Right forelimb (tissue), 1 donor: ENCODE measurements around the gene TUT4.
"Not testable (repeated sequence)": the region's sequence is repeated elsewhere in the genome, so short reads cannot be mapped to it uniquely, and the experiment has no call there.

Experiments used
- DNase-seq: peaks from one replicate; pipeline ENCODE4 v3.0.0-alpha.2; 2018

TUT4 gene

GRCh38 chr1:52552505-52553361, at the start of gene TUT4:
TSS of gene TUT4 (minus strand) at chr1:52553092. CDS start at chr1:52526280, 26,812 bp downstream.
- peak; percentile 95 for DNase-seq

- DNase-seq = peak; percentile 76
These were observed 49.3 kb upstream of the TUT4 start, which contains the start of gene GPX7 for GRCh38 chr1:52601991-52602855. TSS of gene GPX7 (plus strand) at chr1:52602371. CDS start at chr1:52602410, 39 bp downstream.

- no peak for DNase-seq
These were observed 48.6 kb upstream of the TUT4 start for GRCh38 chr1:52601519-52601918.

GRCh38 chr1:52600533-52601179, 47.8 kb upstream of the TUT4 start:
- DNase-seq = no peak

- DNase-seq = no peak
These were observed 46.3 kb upstream of the TUT4 start for GRCh38 chr1:52599236-52599635.

GRCh38 chr1:52598729-52599128, 45.8 kb upstream of the TUT4 start:
- DNase-seq = no peak

GRCh38 chr1:52597912-52598311, 45.0 kb upstream of the TUT4 start:
- DNase-seq = no peak

- DNase-seq = no peak
These were observed 42.2 kb upstream of the TUT4 start for GRCh38 chr1:52595061-52595460.

- no peak for DNase-seq
These were observed 40.6 kb upstream of the TUT4 start for GRCh38 chr1:52593495-52593894.

GRCh38 chr1:52592637-52593323, 39.9 kb upstream of the TUT4 start:
- no peak for DNase-seq

- DNase-seq = no peak
These were observed 37.4 kb upstream of the TUT4 start for GRCh38 chr1:52590266-52590665.

GRCh38 chr1:52588535-52588934, 35.6 kb upstream of the TUT4 start:
- DNase-seq = no peak

GRCh38 chr1:52588027-52588426, 35.1 kb upstream of the TUT4 start:
- DNase-seq = no peak

- DNase-seq = no peak
These were observed 32.6 kb upstream of the TUT4 start for GRCh38 chr1:52585474-52585873.

- no peak for DNase-seq
These were observed 29.3 kb upstream of the TUT4 start for GRCh38 chr1:52582116-52582696.

- DNase-seq = no peak
These were observed 27.4 kb upstream of the TUT4 start for GRCh38 chr1:52580283-52580682.

GRCh38 chr1:52579415-52579814, 26.5 kb upstream of the TUT4 start:
- no peak for DNase-seq

GRCh38 chr1:52578066-52578465, 25.2 kb upstream of the TUT4 start:
- not testable (repeated sequence) for DNase-seq

- DNase-seq = no peak
These were observed 23.2 kb upstream of the TUT4 start for GRCh38 chr1:52576074-52576473.

GRCh38 chr1:52574594-52574993, 21.7 kb upstream of the TUT4 start:
- DNase-seq = no peak

- DNase-seq = no peak
These were observed 19.5 kb upstream of the TUT4 start for GRCh38 chr1:52572387-52572786.

GRCh38 chr1:52571783-52572182, 18.9 kb upstream of the TUT4 start:
- DNase-seq = no peak
